H1 (cell line): Measurements from ENCODE around the gene IFT172. TPM values are rescaled to one million over a fixed set of nuclear protein-coding genes. Genes with fewer than 3 reads are reported as not detected.

Experiments
- CTCF ChIA-PET: fragments of 300-600 bp; sonication (Branson Sonifier 250); formaldehyde crosslinking; loops from one replicate; lab custom pipeline; 2021; ENCODE audit not compliant: partially characterized antibody; lab: Charles Lee
- POLR2A ChIA-PET: fragments of 300-600 bp; sonication (Branson Sonifier 250); formaldehyde crosslinking; loops from one replicate; lab custom pipeline; 2021; ENCODE audit warnings: inconsistent platforms; ENCODE audit not compliant: partially characterized antibody; lab: Charles Lee
- DNase-seq, 2 experiments: peaks; one replicate each; pipeline versions ENCODE4 v3.0.0 to v3.0.0-alpha.2; 2010 to 2022; ENCODE audit warnings: low spot score in 2 of 2, low read depth in 1 of 2, mixed read lengths in 1 of 2
- FAIRE-seq: peaks from 2 replicates; lab custom pipeline; 2011; peaks lifted over from hg19 to GRCh38; lab: Jason Lieb, UNC
- H2AFZ ChIP-seq: 2 replicates; pipeline ENCODE4 v1.8.1; 2012; ENCODE audit warnings: low read length, inconsistent platforms
- H2AK5ac ChIP-seq: 2 replicates; pipeline ENCODE4 v1.6.1; 2013; ENCODE audit warnings: low read depth, low read length
- H2BK120ac ChIP-seq: replicated peaks from 2 replicates; pipeline ENCODE3; 2013; ENCODE audit warnings: low read depth, low read length, inconsistent platforms
- H2BK12ac ChIP-seq: 2 replicates; pipeline ENCODE4 v1.6.1; 2013; ENCODE audit warnings: low read depth, low read length
- H2BK15ac ChIP-seq: 2 replicates; pipeline ENCODE4 v1.6.1; 2013; ENCODE audit warnings: low read length
- H2BK20ac ChIP-seq: 2 replicates; pipeline ENCODE4 v1.6.1; 2013; ENCODE audit warnings: low read length
- H2BK5ac ChIP-seq: 2 replicates; pipeline ENCODE4 v1.6.1; 2013; ENCODE audit warnings: low read depth, low read length
- H3K14ac ChIP-seq: 2 replicates; pipeline ENCODE4 v1.6.1; 2013; ENCODE audit warnings: inconsistent platforms; ENCODE audit not compliant: insufficient read length
- H3K18ac ChIP-seq: 2 replicates; pipeline ENCODE4 v1.6.1; 2013; ENCODE audit warnings: low read length; ENCODE audit errors: extremely low read depth
- H3K23ac ChIP-seq: 2 replicates; pipeline ENCODE4 v1.6.1; 2013; ENCODE audit warnings: inconsistent platforms; ENCODE audit not compliant: insufficient read length
- H3K23me2 ChIP-seq: 2 replicates; pipeline ENCODE4 v1.6.1; 2013; ENCODE audit warnings: low read depth, low read length
- H3K27ac ChIP-seq: 2 replicates; pipeline ENCODE4 v1.6.1; 2011; ENCODE audit warnings: low read depth, low read length, inconsistent platforms
- H3K27me3 ChIP-seq, 4 experiments: replicated peaks in 1 of 4; 1 replicate in 1 of 4; 2 replicates in 3 of 4; pipeline versions ENCODE4 v1.6.1 to v1.8.1; 2011 to 2013; ENCODE audit warnings: low read length in 3 of 4, mild to moderate bottlenecking in 3 of 4, inconsistent platforms in 2 of 4, mixed read lengths in 2 of 4, moderate library complexity in 1 of 4; ENCODE audit not compliant: control insufficient read depth in 3 of 4, insufficient read depth in 3 of 4; ENCODE audit errors: extremely low read depth in 1 of 4
- H3K36me3 ChIP-seq, 4 experiments: 2 replicates each; pipeline versions ENCODE4 v1.6.1 to v1.8.1; 2011 to 2013; ENCODE audit warnings: mild to moderate bottlenecking in 4 of 4, low read length in 3 of 4, moderate library complexity in 2 of 4, control low read depth in 1 of 4, inconsistent platforms in 1 of 4; ENCODE audit not compliant: insufficient read depth in 4 of 4, control insufficient read depth in 2 of 4
- H3K4ac ChIP-seq: replicated peaks from 2 replicates; pipeline ENCODE3; 2013; ENCODE audit warnings: low read length, low read depth, mixed read lengths, inconsistent platforms; ENCODE audit not compliant: insufficient read length
- H3K4me1 ChIP-seq, 4 experiments: replicated peaks in 1 of 4; 1 replicate in 1 of 4; 2 replicates in 3 of 4; pipeline versions ENCODE4 v1.6.1 to v1.8.1; 2011 to 2013; ENCODE audit warnings: low read length in 3 of 4, inconsistent platforms in 2 of 4, mixed read lengths in 1 of 4; ENCODE audit not compliant: insufficient read depth in 4 of 4, control insufficient read depth in 3 of 4
- H3K4me2 ChIP-seq, 2 experiments: 2 replicates each; pipeline versions ENCODE4 v1.6.1 to v1.8.1; 2011 to 2013; ENCODE audit warnings: low read depth in 2 of 2, low read length in 2 of 2, control low read depth in 1 of 2, inconsistent platforms in 1 of 2, mild to moderate bottlenecking in 1 of 2; ENCODE audit not compliant: insufficient read depth in 1 of 2
- H3K4me3 ChIP-seq, 4 experiments: fragments of 200-600, 300-600 bp in 1 of 4; sonication (generic), shearing (Covaris generic), sonication (Bioruptor Twin) in 1 of 4; 2 replicates each; pipeline versions ENCODE4 v1.5.1 to v1.8.1; 2011 to 2016; ENCODE audit warnings: low read length in 4 of 4, low read depth in 3 of 4, control low read depth in 2 of 4, inconsistent platforms in 2 of 4, mild to moderate bottlenecking in 2 of 4, mixed read lengths in 1 of 4, moderate library complexity in 1 of 4; ENCODE audit not compliant: insufficient read depth in 2 of 4; ENCODE audit errors: extremely low read depth in 1 of 4
- H3K56ac ChIP-seq: replicated peaks from 2 replicates; pipeline ENCODE3; 2013; ENCODE audit warnings: low read depth, mild to moderate bottlenecking, mixed read lengths, low read length, inconsistent platforms; ENCODE audit not compliant: insufficient read length
- H3K79me1 ChIP-seq: 2 replicates; pipeline ENCODE4 v1.6.1; 2013; ENCODE audit warnings: low read depth, low read length, control low read depth
- H3K79me2 ChIP-seq, 2 experiments: 2 replicates each; pipeline versions ENCODE4 v1.6.1 to v1.8.1; 2012 to 2013; ENCODE audit warnings: low read length in 2 of 2, mild to moderate bottlenecking in 2 of 2, inconsistent platforms in 1 of 2; ENCODE audit not compliant: insufficient read depth in 2 of 2, control insufficient read depth in 1 of 2
- H3K9ac ChIP-seq, 4 experiments: replicated peaks in 1 of 4; 1 replicate in 1 of 4; 2 replicates in 3 of 4; pipeline versions ENCODE4 v1.6.1 to v1.8.1; 2011 to 2013; ENCODE audit warnings: low read depth in 3 of 4, low read length in 3 of 4, control low read depth in 2 of 4, mild to moderate bottlenecking in 2 of 4, moderate library complexity in 2 of 4, inconsistent platforms in 1 of 4; ENCODE audit errors: extremely low read depth in 1 of 4
- H3K9me3 ChIP-seq, 2 experiments: 2 replicates each; pipeline versions ENCODE4 v1.6.1 to v1.8.1; 2012 to 2013; ENCODE audit warnings: mild to moderate bottlenecking in 2 of 2, moderate library complexity in 2 of 2, control low read depth in 1 of 2, inconsistent platforms in 1 of 2, low read depth in 1 of 2, low read length in 1 of 2, mixed read lengths in 1 of 2; ENCODE audit not compliant: insufficient read depth in 2 of 2
- H4K20me1 ChIP-seq, 2 experiments: replicated peaks in 1 of 2; 2 replicates each; pipeline versions ENCODE3 to v1.8.1; 2011 to 2013; ENCODE audit warnings: inconsistent platforms in 2 of 2, low read length in 2 of 2, mild to moderate bottlenecking in 1 of 2; ENCODE audit not compliant: insufficient read depth in 2 of 2, control insufficient read depth in 1 of 2
- H4K5ac ChIP-seq: 2 replicates; pipeline ENCODE4 v1.6.1; 2013; ENCODE audit warnings: low read length, low read depth, mixed read lengths, inconsistent platforms; ENCODE audit not compliant: insufficient read length
- H4K8ac ChIP-seq: 2 replicates; pipeline ENCODE4 v1.8.0; 2013; ENCODE audit warnings: mild to moderate bottlenecking, moderate library complexity, low read length, inconsistent platforms; ENCODE audit not compliant: insufficient read depth; ENCODE audit errors: extremely low read depth
- H4K91ac ChIP-seq: replicated peaks from 2 replicates; pipeline ENCODE3; 2013; ENCODE audit warnings: low read length, mixed read lengths, inconsistent platforms; ENCODE audit not compliant: insufficient read length
- ASH2L ChIP-seq: fragments of 200-600, 300-600 bp; sonication (generic); IDR thresholded peaks from one replicate; pipeline ENCODE4 v1.7.1; 2017; ENCODE audit warnings: low read length
- CBX8 ChIP-seq: fragments of 300-800, 300-1000 bp; sonication (generic); IDR thresholded peaks from 2 replicates; pipeline ENCODE4 v1.7.1; 2016; ENCODE audit warnings: low read depth, low read length, borderline replicate concordance
- CHD1 ChIP-seq: IDR thresholded peaks from 2 replicates; pipeline ENCODE4 v1.6.1; 2012; ENCODE audit warnings: low read depth, low read length, improper control_type of control experiment
- EZH2 ChIP-seq: fragments of 200-600 bp; sonication (generic); IDR thresholded peaks from 2 replicates; pipeline ENCODE4 v1.7.1; 2012; ENCODE audit warnings: low read depth, mild to moderate bottlenecking, moderate library complexity, low read length, inconsistent platforms; ENCODE audit not compliant: severe bottlenecking
- JUND ChIP-seq: IDR thresholded peaks from 2 replicates; pipeline ENCODE4 v1.6.1; 2011; ENCODE audit warnings: mild to moderate bottlenecking, improper control_type of control experiment, low read length
- MAFK ChIP-seq: IDR thresholded peaks from 2 replicates; pipeline ENCODE4 v1.6.1; 2012; ENCODE audit warnings: low read depth, mild to moderate bottlenecking, improper control_type of control experiment, low read length
- NANOG ChIP-seq: IDR thresholded peaks from 2 replicates; pipeline ENCODE4 v1.6.1; 2011; ENCODE audit warnings: low read length, low read depth, mild to moderate bottlenecking, inconsistent platforms; ENCODE audit not compliant: insufficient read depth, poor library complexity, severe bottlenecking
- RAD21 ChIP-seq, 2 experiments: IDR thresholded peaks in 1 of 2; conservative IDR thresholded peaks in 1 of 2; 2 replicates each; pipeline ENCODE4 v1.6.1; 2011; ENCODE audit warnings: low read depth in 2 of 2, low read length in 2 of 2, improper control_type of control experiment in 1 of 2, inconsistent platforms in 1 of 2, mild to moderate bottlenecking in 1 of 2, moderate library complexity in 1 of 2
- RFX5 ChIP-seq: IDR thresholded peaks from 2 replicates; pipeline ENCODE4 v1.6.1; 2011; ENCODE audit warnings: low read depth, low read length, improper control_type of control experiment, borderline replicate concordance
- SP4 ChIP-seq: IDR thresholded peaks from 2 replicates; pipeline ENCODE4 v1.6.1; 2012; ENCODE audit warnings: low read length, inconsistent platforms
- WGBS, 2 experiments: shearing (Covaris generic) in 1 of 2; methylation state at CpG; one replicate each; pipeline versions ENCODE4 v1.1.6 to v1.1.7; 2013 to 2015; ENCODE audit warnings: low lambda C conversion rate in 2 of 2, mixed read lengths in 2 of 2, inconsistent platforms in 1 of 2, low coverage in 1 of 2, missing lambda C conversion rate in 1 of 2; ENCODE audit not compliant: insufficient replicate concordance in 2 of 2, insufficient coverage in 1 of 2, insufficient read length in 1 of 2; ENCODE audit errors: extremely low coverage in 1 of 2, missing lambda C conversion rate in 1 of 2; 5-methylcytosine and 5-hydroxymethylcytosine counted together
- polyA plus RNA-seq, 7 experiments: library from polyadenylated mRNA; depleted of rRNA in 3 of 7; stranded (reverse) in 5 of 7; unstranded in 2 of 7; fragments of >200 nt in 5 of 7; fragments of 200-250 nt in 2 of 7; gene quantifications; 1 replicate in 5 of 7; 2 replicates in 1 of 7; 4 replicates in 1 of 7; pipeline versions ENCODE4 v1.2.1 to v1.2.3, GENCODE V29; 2011 to 2013; ENCODE audit warnings: missing spikeins in 2 of 7, mixed read lengths in 2 of 7
- total RNA-seq: library from RNA; stranded (reverse); fragmentation: NEBNext Ultra II Directional; extraction: Animal tissue kit (Norgen Biotek cat#: 25700); gene quantifications from 2 replicates; pipeline ENCODE4 v1.2.1, GENCODE V29; 2021

Gene IFT172
- total and polyA plus RNA-seq, 2 of the 8 experiments (the other 6 are each of a cell fraction or from before 2014, with no cell fraction given): 13.5 to 14.0 TPM

DNA sequence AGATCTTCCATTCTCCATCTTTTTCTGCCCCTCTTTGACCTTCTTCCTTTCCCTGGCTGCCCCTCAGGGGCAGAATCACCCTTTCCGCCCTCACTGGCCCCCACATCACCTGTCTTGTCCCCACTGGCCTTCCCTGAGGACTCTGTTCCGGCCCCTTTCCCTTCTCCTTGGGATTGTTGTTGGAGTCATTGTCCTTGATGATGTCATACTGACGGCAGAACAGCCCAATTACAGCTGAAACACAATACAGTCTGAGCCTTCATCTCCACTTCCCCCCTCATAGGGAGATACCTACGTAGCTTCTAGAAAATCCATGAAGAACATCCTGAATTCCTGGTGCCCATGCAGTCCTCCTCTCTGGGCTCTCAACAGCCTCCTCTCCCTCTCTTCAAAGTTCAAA is 3.0 kb upstream of the IFT172 start:
- H3K36me3 ChIP-seq: no peaks in the 10 kb centered on the region
- H2BK5ac ChIP-seq: no peak overlapping the region
- no peak for DNase-seq
- H2AFZ ChIP-seq: no peak overlapping the region
- H3K4ac ChIP-seq: no peak overlapping the region
- no peak overlapping the region for H4K5ac ChIP-seq
- H3K27ac ChIP-seq: no peak overlapping the region
- no peak overlapping the region for H2BK120ac ChIP-seq
- ChIA-PET CTCF (no interaction called here), POLR2A (interaction anchor here (1.6 kb wide), 1 partner anchor 93 kb away, joined by 4 read pairs; no protein-coding TSS in a partner anchor)
- no peak overlapping the region for H3K14ac ChIP-seq
- WGBS, 2 experiments: 94% methylated on average over 4 of the region's 4 CpGs; no CpG with 5 or more reads in 1 of the 2 experiments
- TF ChIP-seq CHD1 (no peak), SP4 (no peak), JUND (no peak), RFX5 (no peak), ASH2L (no peak), RAD21 (IDR thresholded peaks at IDR 0.05 in 1 of 2, conservative IDR thresholded peaks at IDR 0.05 in 1 of 2; ENCODE audit: low read depth in 2 of 2, low read length in 2 of 2) (no peak), EZH2 (no peak), NANOG (no peak), CBX8 (no peak), MAFK (no peak)
- no peaks in the 10 kb centered on the region for H4K20me1 ChIP-seq
- H3K23me2 ChIP-seq: peaks cover 16% of the 10 kb centered on the region
- no peak overlapping the region for H2BK15ac ChIP-seq
- no peak overlapping the region for H3K18ac ChIP-seq
- no peak overlapping the region for H2BK12ac ChIP-seq
- H3K4me3 ChIP-seq: no peak overlapping the region
- H3K56ac ChIP-seq: no peak overlapping the region
- H3K27me3 ChIP-seq: peaks cover 0 to 9% (median 7%) of the 10 kb centered on the region in 4 experiments; a peak in 5 of 7 replicates
- H3K4me1 ChIP-seq: peaks cover 3 to 17% (median 4%) of the 10 kb centered on the region in 4 experiments
- H4K91ac ChIP-seq: no peak overlapping the region
- no peak overlapping the region for H4K8ac ChIP-seq
- H3K9ac ChIP-seq: no peak overlapping the region
- H3K9me3 ChIP-seq: no peaks in the 10 kb centered on the region; a peak in 1 of 4 replicates
- no peak for FAIRE-seq
- no peak overlapping the region for H2AK5ac ChIP-seq
- H3K4me2 ChIP-seq: no peak overlapping the region
- H3K79me2 ChIP-seq: no peaks in the 10 kb centered on the region
- no peak overlapping the region for H3K23ac ChIP-seq
- no peaks in the 10 kb centered on the region; the same call in 1 of the 2 replicates for H3K79me1 ChIP-seq
- H2BK20ac ChIP-seq: no peak overlapping the region
